ENCODE measurements around the gene EIF1. TPM values are rescaled to one million over a fixed set of nuclear protein-coding genes. Genes with fewer than 3 reads are reported as not detected.

Gene EIF1
- total and polyA plus RNA-seq, 4 donors, result 56.5 to 755 (median 159) TPM

- Histone ChIP-seq H3K9me3 (ENCODE audit: control insufficient read depth in 4 of 4, low read length in 3 of 4) (no peaks in the 10 kb centered on the region), H3K27me3 (ENCODE audit: control insufficient read depth in 4 of 4, insufficient read depth in 4 of 4, low read length in 3 of 4) (no peaks in the 10 kb centered on the region), H3K4me1 (ENCODE audit: control insufficient read depth in 4 of 4, insufficient read depth in 4 of 4, low read length in 3 of 4) (no peaks in the 10 kb centered on the region), H3K9ac (ENCODE audit: low read depth in 1 of 2, low read length in 2 of 2) (no peak overlapping the region), H3K4me3 (ENCODE audit: low read depth in 1 of 3, low read length in 3 of 3) (no peak overlapping the region), H3K27ac (ENCODE audit: low read depth in 1 of 2, low read length in 2 of 2) (no peak overlapping the region), H3K36me3 (ENCODE audit: control insufficient read depth in 4 of 4, insufficient read depth in 3 of 4, low read depth in 1 of 4, low read length in 3 of 4) (no peaks in the 10 kb centered on the region)
- no peak for TF ChIP-seq GABPA (IDR thresholded peaks at IDR 0.05 in 1 of 2, conservative IDR thresholded peaks at IDR 0.05 in 1 of 2)
- TF ChIP-seq SP1 (IDR thresholded peaks at IDR 0.05), result no peak
- no peak for TF ChIP-seq ATF3 (IDR thresholded peaks at IDR 0.05)
- no peak for TF ChIP-seq YY1 (IDR thresholded peaks at IDR 0.05)
- TF ChIP-seq RXRA (IDR thresholded peaks at IDR 0.05), result no peak
- no peak for TF ChIP-seq MAX (IDR thresholded peaks at IDR 0.05)
- no peak for TF ChIP-seq HNF4A (conservative IDR thresholded peaks at IDR 0.05)
- TF ChIP-seq FOXA2 (IDR thresholded peaks at IDR 0.05), result no peak
- TF ChIP-seq FOXA1 (IDR thresholded peaks at IDR 0.05), result no peak
- no peak for TF ChIP-seq NR2F2 (IDR thresholded peaks at IDR 0.05)
- TF ChIP-seq REST (IDR thresholded peaks at IDR 0.05), result no peak
- no peak for TF ChIP-seq CTCF (IDR thresholded peaks at IDR 0.05; ENCODE audit: low read depth, low read length, missing input control)
- TF ChIP-seq JUND (IDR thresholded peaks at IDR 0.05), result no peak
- no peak for TF ChIP-seq RAD21 (IDR thresholded peaks at IDR 0.05)
- TF ChIP-seq ZBTB33 (IDR thresholded peaks at IDR 0.05), result no peak
- TF ChIP-seq TAF1 (conservative IDR thresholded peaks at IDR 0.05), result no peak
- TF ChIP-seq EGR1 (IDR thresholded peaks at IDR 0.05; ENCODE audit: low read depth in 2 of 2), result no peak
- no peak for TF ChIP-seq HNF4G (IDR thresholded peaks at IDR 0.05)
- 80% methylated on average over 10 of the region's 10 CpGs for WGBS
- DNase-seq (ENCODE audit: low spot score), result no peak
Measured at GRCh38 chr17:41707803-41708669, 19.4 kb downstream of the EIF1 start.
